Measurements from ENCODE around the gene TMEM200B. TPM values are rescaled to one million over a fixed set of nuclear protein-coding genes. Genes with fewer than 3 reads are reported as not detected.

TMEM200B gene
- total RNA-seq = 0.44 and 0.46 TPM in 2 replicates

- peak within 1 kb of the TSS; percentile 75 for H3K4me3 Mint-ChIP-seq (ENCODE audit: low read depth)
- DNase-seq (ENCODE audit: low spot score) = no peak
- peaks cover 9% of the 10 kb centered on the region for H3K36me3 Mint-ChIP-seq (ENCODE audit: low read depth)
- peaks cover 25% of the 10 kb centered on the region for H3K27me3 Mint-ChIP-seq (ENCODE audit: low read depth)
- no peak within 1 kb of the TSS for H3K27ac Mint-ChIP-seq
- no peaks in the 10 kb centered on the region for H3K4me1 Mint-ChIP-seq (ENCODE audit: low read depth)
- H3K9me3 Mint-ChIP-seq = no peaks in the 10 kb centered on the region
- intact Hi-C loops (cut with micrococcal nuclease) = loop anchor here (5.0 to 10.0 kb wide), 2 partner anchors 78 to 209 kb away; partner anchors contain the start of gene EPB41
These were observed at the start of gene TMEM200B for GRCh38 chr1:29123887-29124365. Gene TMEM200B (minus strand): TSS chr1:29123903. CDS start chr1:29121828, 2,075 bp downstream.

GRCh38 chr1:29172415-29172939 lies 48.8 kb upstream of the TMEM200B start:
- Mint-ChIP-seq H3K36me3 (ENCODE audit: low read depth) (peaks cover 59% of the 10 kb centered on the region), H3K4me3 (ENCODE audit: low read depth) (no peak overlapping the region), H3K27me3 (ENCODE audit: low read depth) (no peaks in the 10 kb centered on the region), H3K9me3 (no peaks in the 10 kb centered on the region), H3K27ac (no peak overlapping the region), H3K4me1 (ENCODE audit: low read depth) (peaks cover 42% of the 10 kb centered on the region)
- DNase-seq (ENCODE audit: low spot score) = no peak
- intact Hi-C loops (cut with micrococcal nuclease) = no loop called here

GRCh38 chr1:29171521-29171920 lies 47.8 kb upstream of the TMEM200B start:
- Mint-ChIP-seq H3K36me3 (ENCODE audit: low read depth) (peaks cover 58% of the 10 kb centered on the region), H3K9me3 (no peaks in the 10 kb centered on the region), H3K4me3 (ENCODE audit: low read depth) (peak overlapping the region; percentile 21), H3K27me3 (ENCODE audit: low read depth) (no peaks in the 10 kb centered on the region), H3K27ac (peak overlapping the region; percentile 38), H3K4me1 (ENCODE audit: low read depth) (peaks cover 38% of the 10 kb centered on the region)
- intact Hi-C loops (cut with micrococcal nuclease) = no loop called here
- no peak for DNase-seq (ENCODE audit: low spot score)

- peak overlapping the region; percentile 54 for H3K27ac Mint-ChIP-seq
- no peaks in the 10 kb centered on the region for H3K27me3 Mint-ChIP-seq (ENCODE audit: low read depth)
- DNase-seq (ENCODE audit: low spot score) = no peak
- H3K36me3 Mint-ChIP-seq (ENCODE audit: low read depth) = peaks cover 58% of the 10 kb centered on the region
- H3K4me1 Mint-ChIP-seq (ENCODE audit: low read depth) = peaks cover 38% of the 10 kb centered on the region
- H3K4me3 Mint-ChIP-seq (ENCODE audit: low read depth) = no peak overlapping the region
- intact Hi-C loops (cut with micrococcal nuclease) = no loop called here
- H3K9me3 Mint-ChIP-seq = no peaks in the 10 kb centered on the region
These were observed 47.4 kb upstream of the TMEM200B start for GRCh38 chr1:29171089-29171488.

GRCh38 chr1:29169976-29170375 lies 46.3 kb upstream of the TMEM200B start:
- Mint-ChIP-seq H3K9me3 (no peaks in the 10 kb centered on the region), H3K4me3 (ENCODE audit: low read depth) (no peak overlapping the region), H3K36me3 (ENCODE audit: low read depth) (peaks cover 69% of the 10 kb centered on the region), H3K27ac (peak overlapping the region; percentile 24), H3K4me1 (ENCODE audit: low read depth) (peaks cover 44% of the 10 kb centered on the region), H3K27me3 (ENCODE audit: low read depth) (no peaks in the 10 kb centered on the region)
- DNase-seq (ENCODE audit: low spot score) = no peak
- intact Hi-C loops (cut with micrococcal nuclease) = no loop called here

GRCh38 chr1:29167904-29168303 lies 44.2 kb upstream of the TMEM200B start:
- H3K36me3 Mint-ChIP-seq (ENCODE audit: low read depth) = peaks cover 83% of the 10 kb centered on the region
- no peak for DNase-seq (ENCODE audit: low spot score)
- no peak overlapping the region for H3K4me3 Mint-ChIP-seq (ENCODE audit: low read depth)
- intact Hi-C loops (cut with micrococcal nuclease) = no loop called here
- H3K9me3 Mint-ChIP-seq = no peaks in the 10 kb centered on the region
- peaks cover 45% of the 10 kb centered on the region for H3K4me1 Mint-ChIP-seq (ENCODE audit: low read depth)
- no peak overlapping the region for H3K27ac Mint-ChIP-seq
- H3K27me3 Mint-ChIP-seq (ENCODE audit: low read depth) = no peaks in the 10 kb centered on the region

- Mint-ChIP-seq H3K36me3 (ENCODE audit: low read depth) (peaks cover 77% of the 10 kb centered on the region), H3K9me3 (no peaks in the 10 kb centered on the region), H3K4me1 (ENCODE audit: low read depth) (peaks cover 39% of the 10 kb centered on the region)
These were observed 42.7 kb upstream of the TMEM200B start for GRCh38 chr1:29166291-29166878.

GRCh38 chr1:29164588-29164987 lies 40.9 kb upstream of the TMEM200B start:
- Mint-ChIP-seq H3K4me3 (ENCODE audit: low read depth) (no peak overlapping the region), H3K27ac (peak overlapping the region; percentile 13), H3K9me3 (no peaks in the 10 kb centered on the region), H3K36me3 (ENCODE audit: low read depth) (peaks cover 73% of the 10 kb centered on the region), H3K4me1 (ENCODE audit: low read depth) (peaks cover 30% of the 10 kb centered on the region), H3K27me3 (ENCODE audit: low read depth) (no peaks in the 10 kb centered on the region)
- no peak for DNase-seq (ENCODE audit: low spot score)
- intact Hi-C loops (cut with micrococcal nuclease) = no loop called here

More at GRCh38 chr1:29166291-29166878, 42.7 kb upstream of the TMEM200B start:
- intact Hi-C loops (cut with micrococcal nuclease) = no loop called here
- DNase-seq (ENCODE audit: low spot score) = no peak
- H3K27me3 Mint-ChIP-seq (ENCODE audit: low read depth) = no peaks in the 10 kb centered on the region
- no peak overlapping the region for H3K4me3 Mint-ChIP-seq (ENCODE audit: low read depth)
- H3K27ac Mint-ChIP-seq = peak overlapping the region; percentile 17

- no peak for DNase-seq (ENCODE audit: low spot score)
- H3K4me1 Mint-ChIP-seq (ENCODE audit: low read depth) = peaks cover 22% of the 10 kb centered on the region
- no peaks in the 10 kb centered on the region for H3K9me3 Mint-ChIP-seq
- peaks cover 77% of the 10 kb centered on the region for H3K36me3 Mint-ChIP-seq (ENCODE audit: low read depth)
- no peak overlapping the region for H3K27ac Mint-ChIP-seq
- H3K4me3 Mint-ChIP-seq (ENCODE audit: low read depth) = no peak overlapping the region
- intact Hi-C loops (cut with micrococcal nuclease) = no loop called here
- H3K27me3 Mint-ChIP-seq (ENCODE audit: low read depth) = no peaks in the 10 kb centered on the region
These were observed 38.9 kb upstream of the TMEM200B start for GRCh38 chr1:29162476-29163138.

- no peak for DNase-seq (ENCODE audit: low spot score)
- Mint-ChIP-seq H3K36me3 (ENCODE audit: low read depth) (peaks cover 79% of the 10 kb centered on the region), H3K4me1 (ENCODE audit: low read depth) (peaks cover 22% of the 10 kb centered on the region), H3K4me3 (ENCODE audit: low read depth) (no peak overlapping the region), H3K9me3 (no peaks in the 10 kb centered on the region), H3K27ac (no peak overlapping the region), H3K27me3 (ENCODE audit: low read depth) (no peaks in the 10 kb centered on the region)
- intact Hi-C loops (cut with micrococcal nuclease) = no loop called here
These were observed 38.3 kb upstream of the TMEM200B start for GRCh38 chr1:29162025-29162424.

GRCh38 chr1:29159773-29160172 lies 36.1 kb upstream of the TMEM200B start:
- Mint-ChIP-seq H3K27ac (no peak overlapping the region), H3K36me3 (ENCODE audit: low read depth) (peaks cover 74% of the 10 kb centered on the region), H3K9me3 (no peaks in the 10 kb centered on the region), H3K4me3 (ENCODE audit: low read depth) (no peak overlapping the region), H3K4me1 (ENCODE audit: low read depth) (peaks cover 9% of the 10 kb centered on the region), H3K27me3 (ENCODE audit: low read depth) (no peaks in the 10 kb centered on the region)
- intact Hi-C loops (cut with micrococcal nuclease) = no loop called here
- DNase-seq (ENCODE audit: low spot score) = no peak

GRCh38 chr1:29157269-29157601 lies 33.5 kb upstream of the TMEM200B start:
- no peak overlapping the region for H3K27ac Mint-ChIP-seq
- H3K4me1 Mint-ChIP-seq (ENCODE audit: low read depth) = peaks cover 3% of the 10 kb centered on the region
- H3K27me3 Mint-ChIP-seq (ENCODE audit: low read depth) = no peaks in the 10 kb centered on the region
- H3K9me3 Mint-ChIP-seq = no peaks in the 10 kb centered on the region
- no peak overlapping the region for H3K4me3 Mint-ChIP-seq (ENCODE audit: low read depth)
- intact Hi-C loops (cut with micrococcal nuclease) = no loop called here
- DNase-seq (ENCODE audit: low spot score) = no peak
- peaks cover 75% of the 10 kb centered on the region for H3K36me3 Mint-ChIP-seq (ENCODE audit: low read depth)

GRCh38 chr1:29156543-29157268 lies 33.0 kb upstream of the TMEM200B start:
- H3K4me3 Mint-ChIP-seq (ENCODE audit: low read depth) = no peak overlapping the region
- no peak overlapping the region for H3K27ac Mint-ChIP-seq
- no peaks in the 10 kb centered on the region for H3K9me3 Mint-ChIP-seq
- DNase-seq (ENCODE audit: low spot score) = no peak
- H3K4me1 Mint-ChIP-seq (ENCODE audit: low read depth) = peaks cover 3% of the 10 kb centered on the region
- intact Hi-C loops (cut with micrococcal nuclease) = no loop called here
- H3K36me3 Mint-ChIP-seq (ENCODE audit: low read depth) = peaks cover 78% of the 10 kb centered on the region
- H3K27me3 Mint-ChIP-seq (ENCODE audit: low read depth) = no peaks in the 10 kb centered on the region
